HG03432 (cell line): ENCODE measurements around the gene SLC45A1.
"Not testable (repeated sequence)": the region's sequence is repeated elsewhere in the genome, so short reads cannot be mapped to it uniquely, and the experiment has no call there.

Experiments used
- ATAC-seq: cut with Tn5 transposase; IDR thresholded peaks from one replicate; pipeline ENCODE4 v1.9.1; 2021; ENCODE audit warnings: mild to moderate bottlenecking, moderate library complexity; ENCODE audit not compliant: unreplicated experiment

SLC45A1 gene

GRCh38 chr1:8317647-8318381, at the start of gene SLC45A1:
TSS of gene SLC45A1 (plus strand) at chr1:8318114. CDS start at chr1:8324330, 6,216 bp downstream.
- peak; percentile 59 for ATAC-seq

GRCh38 chr1:8273036-8273435, 44.9 kb upstream of the SLC45A1 start:
- ATAC-seq = no peak

- ATAC-seq = no peak
Measured at GRCh38 chr1:8274352-8274751, 43.6 kb upstream of the SLC45A1 start.

- no peak for ATAC-seq
Measured at GRCh38 chr1:8276173-8276914, 41.6 kb upstream of the SLC45A1 start.

- ATAC-seq = no peak
Measured at GRCh38 chr1:8276932-8277331, 41.0 kb upstream of the SLC45A1 start.

GRCh38 chr1:8278677-8279076, 39.2 kb upstream of the SLC45A1 start:
- not testable (repeated sequence) for ATAC-seq

- ATAC-seq = no peak
Measured at GRCh38 chr1:8281843-8282509, 35.9 kb upstream of the SLC45A1 start.

GRCh38 chr1:8283058-8283884, 34.6 kb upstream of the SLC45A1 start:
- ATAC-seq = peak; percentile 86

GRCh38 chr1:8284127-8284526, 33.8 kb upstream of the SLC45A1 start:
- no peak for ATAC-seq

- ATAC-seq = no peak
Measured at GRCh38 chr1:8285103-8285502, 32.8 kb upstream of the SLC45A1 start.

- no peak for ATAC-seq
Measured at GRCh38 chr1:8285965-8286364, 31.9 kb upstream of the SLC45A1 start.

- no peak for ATAC-seq
Measured at GRCh38 chr1:8293118-8293517, 24.8 kb upstream of the SLC45A1 start.

- no peak for ATAC-seq
Measured at GRCh38 chr1:8293641-8294169, 24.2 kb upstream of the SLC45A1 start.

- ATAC-seq = no peak
Measured at GRCh38 chr1:8294170-8294697, 23.7 kb upstream of the SLC45A1 start.

GRCh38 chr1:8297245-8297644, 20.7 kb upstream of the SLC45A1 start:
- ATAC-seq = no peak

- ATAC-seq = no peak
Measured at GRCh38 chr1:8299963-8300362, 18.0 kb upstream of the SLC45A1 start.

- no peak for ATAC-seq
Measured at GRCh38 chr1:8302081-8302956, 15.6 kb upstream of the SLC45A1 start.

GRCh38 chr1:8303141-8303540, 14.8 kb upstream of the SLC45A1 start:
- no peak for ATAC-seq

- no peak for ATAC-seq
Measured at GRCh38 chr1:8303876-8304275, 14.0 kb upstream of the SLC45A1 start.
